Measurements from ENCODE around the gene RSKR. TPM values are rescaled to one million over a fixed set of nuclear protein-coding genes. Genes with fewer than 3 reads are reported as not detected.

Gene RSKR
- total and polyA plus RNA-seq, 9 of the 15 experiments (the other 6 are each of a cell fraction or from before 2014, with no cell fraction given), result 1.4 to 42.3 (median 16.2) TPM

GRCh38 chr17:28643983-28644786, 30.2 kb upstream of the RSKR start (continued):
- TF ChIP-seq GABPA (tag; conservative IDR thresholded peaks at IDR 0.05; ENCODE audit: low read depth), result peak; percentile 74
- TF ChIP-seq GTF2B (IDR thresholded peaks at IDR 0.05; ENCODE audit: extremely low read depth, insufficient read length), result no peak
- TF ChIP-seq RBM17 (IDR thresholded peaks at IDR 0.05; ENCODE audit: borderline replicate concordance, low read depth, low read length), result no peak
- peak in 1 of 2 experiments; percentile 33; a peak in 1 of 4 replicates for TF ChIP-seq FOXK2 (conservative IDR thresholded peaks at IDR 0.05 in 1 of 2, IDR thresholded peaks at IDR 0.05 in 1 of 2; ENCODE audit: low read depth in 2 of 2)
- peak in 1 of 2 experiments; percentile 51; a peak in 2 of 4 replicates for TF ChIP-seq RCOR1 (IDR thresholded peaks at IDR 0.05; ENCODE audit: borderline replicate concordance in 1 of 2, low read depth in 2 of 2, low read length in 2 of 2)
- TF ChIP-seq ARNT (IDR thresholded peaks at IDR 0.05), result no peak
- TF ChIP-seq MEIS2 (IDR thresholded peaks at IDR 0.05; ENCODE audit: partially characterized antibody), result peak; percentile 6
- TF ChIP-seq ZNF436 (CRISPR knock-in tag; IDR thresholded peaks at IDR 0.05), result no peak
- TF ChIP-seq U2AF1 (optimal IDR thresholded peaks at IDR 0.05; ENCODE audit: low read depth, low read length), result no peak
- no peak for TF ChIP-seq GTF2E2 (tag; IDR thresholded peaks at IDR 0.05)
- TF ChIP-seq NKRF (IDR thresholded peaks at IDR 0.05; ENCODE audit: borderline replicate concordance), result peak; percentile 71
- no peak for TF ChIP-seq ZNF274 (IDR thresholded peaks at IDR 0.05; ENCODE audit: borderline replicate concordance, low read depth, low read length)
- TF ChIP-seq CHD4 (IDR thresholded peaks at IDR 0.05; ENCODE audit: insufficient read depth, insufficient replicate concordance, low read depth, low read length, poor library complexity, severe bottlenecking), result no peak
- no peak for TF ChIP-seq ZBTB5 (IDR thresholded peaks at IDR 0.05)
- peak; percentile 43 for TF ChIP-seq CHD1 (IDR thresholded peaks at IDR 0.05; ENCODE audit: low read length)
- no peak for TF ChIP-seq HMBOX1 (IDR thresholded peaks at IDR 0.05)
- TF ChIP-seq ZNF780A (CRISPR knock-in tag; IDR thresholded peaks at IDR 0.05), result no peak
- no peak for TF ChIP-seq ZNF696 (CRISPR knock-in tag; conservative IDR thresholded peaks at IDR 0.05)
- TF ChIP-seq ZNF408 (CRISPR knock-in tag; IDR thresholded peaks at IDR 0.05; ENCODE audit: low read depth), result no peak
- TF ChIP-seq KDM4B (IDR thresholded peaks at IDR 0.05; ENCODE audit: borderline replicate concordance in 2 of 2, low read depth in 1 of 2), result no peak
- TF ChIP-seq NR1H2 (CRISPR knock-in tag; IDR thresholded peaks at IDR 0.05), result no peak
- no peak for TF ChIP-seq ZNF79 (CRISPR knock-in tag; IDR thresholded peaks at IDR 0.05; ENCODE audit: low read depth)

Measured in K562 (cell line).